GM21723 (cell line): ENCODE measurements around the gene PTPRN2.

Experiments
- ATAC-seq: cut with Tn5 transposase; IDR thresholded peaks from one replicate; pipeline ENCODE4 v1.9.1; 2021; ENCODE audit warnings: mild to moderate bottlenecking, moderate library complexity; ENCODE audit not compliant: unreplicated experiment

PTPRN2 gene

DNA sequence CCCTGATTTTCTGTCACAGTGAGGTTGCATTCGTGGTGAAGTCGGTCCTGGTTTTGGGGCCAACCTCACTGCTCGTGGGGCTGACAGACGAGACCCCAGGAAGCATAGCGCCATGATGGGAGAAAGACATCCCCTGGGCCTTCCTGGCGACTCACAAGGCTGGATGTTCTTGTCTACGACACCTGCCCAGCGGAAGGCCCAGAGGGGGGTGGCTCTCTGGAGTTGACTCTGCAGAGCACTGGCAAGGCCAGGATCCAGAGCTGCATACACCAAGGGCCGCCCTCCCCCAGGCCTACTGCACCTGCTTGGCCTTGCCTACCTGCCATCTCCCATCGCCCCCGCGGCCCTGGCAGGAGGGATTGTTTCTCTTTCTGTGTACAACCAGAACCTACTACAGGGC is 608.9 kb downstream of the PTPRN2 start:
- ATAC-seq, result no peak

GRCh38 chr7:157977717-157978496 is 609.7 kb downstream of the PTPRN2 start:
- no peak for ATAC-seq

- ATAC-seq, result no peak
Observed at GRCh38 chr7:157977306-157977705, 610.3 kb downstream of the PTPRN2 start.

- no peak for ATAC-seq
Observed at GRCh38 chr7:157976406-157976805, 611.2 kb downstream of the PTPRN2 start.

DNA sequence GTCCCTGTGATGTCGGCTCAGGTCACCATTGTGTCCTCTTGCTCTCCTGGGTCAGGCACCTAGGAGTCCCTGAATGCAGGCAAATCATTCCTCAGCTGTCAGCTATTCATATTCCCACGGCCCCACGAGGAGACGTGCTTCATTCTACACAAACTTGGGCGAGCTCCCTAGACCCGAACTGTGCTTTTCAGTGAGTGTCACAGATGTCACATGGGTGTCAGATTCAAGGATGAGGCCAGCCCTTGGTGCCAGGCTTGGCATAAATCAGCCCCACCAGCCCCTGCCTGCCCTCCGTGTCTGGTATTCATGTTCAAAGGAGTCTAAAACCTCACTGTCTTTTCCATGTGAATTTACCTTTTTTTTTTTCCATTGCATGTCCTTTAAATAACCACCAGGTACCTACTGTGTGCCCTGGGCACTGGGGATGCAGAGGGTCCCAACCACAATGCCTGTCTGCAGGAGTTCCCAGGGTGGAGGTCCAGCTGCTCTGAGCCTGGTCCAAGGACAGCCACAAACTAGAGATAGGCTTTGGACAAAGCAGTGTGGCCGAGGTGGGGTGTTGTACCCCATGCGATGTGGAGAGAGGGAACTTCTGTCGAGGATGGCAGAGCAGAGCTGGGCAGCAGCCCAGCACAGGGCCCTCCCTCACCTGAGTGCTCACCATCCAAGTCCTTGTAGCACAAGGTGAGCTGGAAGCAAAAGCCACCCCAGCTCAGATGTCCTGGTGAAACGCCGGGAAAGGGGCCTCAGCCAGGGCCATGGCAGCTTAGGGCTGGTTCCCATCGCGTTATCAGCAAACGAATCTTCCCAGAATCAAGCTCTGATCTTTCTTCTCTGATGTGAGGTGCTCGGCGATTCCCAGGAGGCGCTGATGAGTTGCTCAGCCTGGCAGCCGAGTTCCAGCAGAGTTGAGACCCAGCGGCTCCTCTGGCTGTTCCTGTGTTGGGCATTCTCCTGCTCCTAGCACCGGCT is 611.9 kb downstream of the PTPRN2 start:
- ATAC-seq, result no peak

DNA sequence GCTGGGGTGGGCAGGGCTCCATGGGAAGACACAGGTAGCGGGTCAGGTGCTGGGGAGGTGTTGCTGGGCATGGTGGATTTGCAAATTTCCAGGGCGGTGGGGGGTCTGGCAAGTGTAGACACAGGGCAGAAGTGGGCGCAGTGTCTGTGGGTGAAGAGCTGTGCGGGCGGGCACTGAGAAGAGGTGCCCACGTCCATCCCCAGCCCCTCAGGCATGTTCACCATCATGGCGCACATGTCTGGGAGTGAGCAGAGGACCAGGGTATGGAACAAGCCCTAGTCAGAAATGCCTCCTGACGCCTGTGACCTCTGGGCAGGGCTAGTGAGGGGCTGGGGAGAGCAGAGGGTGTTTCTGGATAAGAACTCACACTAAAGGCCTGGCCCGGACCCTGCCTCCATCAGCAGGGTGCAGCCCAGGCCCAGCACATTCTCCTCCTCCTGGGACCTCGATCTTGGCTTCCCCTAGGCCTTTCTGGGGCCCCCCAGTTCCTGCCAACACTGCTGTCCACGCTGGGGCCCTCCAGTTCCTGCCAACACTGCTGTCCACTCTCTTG is 612.9 kb downstream of the PTPRN2 start:
- no peak for ATAC-seq

GRCh38 chr7:157973971-157974677 is 613.5 kb downstream of the PTPRN2 start:
- ATAC-seq, result no peak

DNA sequence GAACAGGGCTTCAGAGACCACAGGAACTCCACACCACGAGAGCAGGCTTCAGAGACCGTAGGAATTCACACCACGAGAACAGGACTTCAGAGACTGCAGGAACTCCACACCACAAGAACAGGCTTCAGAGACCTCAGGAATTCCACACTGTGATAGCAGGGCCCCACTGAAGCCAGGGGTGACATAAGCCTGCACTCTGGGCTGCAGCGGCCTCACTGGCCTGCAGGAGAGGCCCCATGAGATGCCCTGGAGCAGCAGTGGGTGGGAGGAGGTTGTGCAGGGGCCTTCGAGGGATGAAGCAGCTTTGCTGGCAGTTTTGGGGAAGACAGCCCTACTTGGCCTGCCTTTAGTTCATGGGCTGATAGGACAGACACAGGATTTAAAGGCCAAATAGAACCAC is 614.7 kb downstream of the PTPRN2 start:
- ATAC-seq, result no peak

DNA sequence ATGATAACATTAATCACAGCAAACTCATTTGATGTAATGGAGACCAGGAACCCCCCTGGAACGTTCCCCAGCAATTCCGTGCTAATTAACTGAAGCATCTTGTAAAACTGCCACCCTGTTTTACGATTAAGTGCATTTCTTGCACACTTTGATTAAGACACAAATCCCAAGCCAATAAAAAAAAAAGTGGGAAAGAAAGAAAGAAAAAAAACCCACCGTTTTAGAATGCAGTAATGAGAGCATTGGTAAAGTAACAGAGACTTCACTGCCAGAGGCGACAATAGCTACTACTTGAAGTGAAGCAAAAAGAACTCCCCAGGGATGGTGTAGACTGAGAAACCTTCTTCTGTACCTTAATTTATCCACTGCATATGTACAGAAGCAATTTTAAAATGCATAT is 616.1 kb downstream of the PTPRN2 start:
- no peak for ATAC-seq

- ATAC-seq, result no peak
Observed at GRCh38 chr7:157970744-157971143, 616.9 kb downstream of the PTPRN2 start.

DNA sequence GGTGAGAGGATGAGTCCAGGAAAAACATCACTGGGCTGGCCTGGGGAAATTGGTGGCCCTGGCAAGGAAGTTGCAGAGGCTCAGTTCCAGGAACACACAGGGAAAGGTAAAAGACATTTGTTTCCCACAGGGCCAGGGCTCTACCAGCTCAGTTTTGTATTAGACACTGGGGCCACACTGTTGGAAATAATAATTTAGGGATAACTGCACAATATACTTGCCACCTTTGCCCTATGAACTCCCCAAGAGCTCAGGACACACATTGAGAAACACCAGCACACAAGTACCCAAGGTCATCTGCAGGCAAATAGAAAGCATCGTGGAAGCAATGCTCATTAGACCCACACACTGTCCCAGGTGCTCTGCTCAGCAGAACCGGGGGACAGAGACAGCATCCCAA is 617.6 kb downstream of the PTPRN2 start:
- ATAC-seq, result no peak

DNA sequence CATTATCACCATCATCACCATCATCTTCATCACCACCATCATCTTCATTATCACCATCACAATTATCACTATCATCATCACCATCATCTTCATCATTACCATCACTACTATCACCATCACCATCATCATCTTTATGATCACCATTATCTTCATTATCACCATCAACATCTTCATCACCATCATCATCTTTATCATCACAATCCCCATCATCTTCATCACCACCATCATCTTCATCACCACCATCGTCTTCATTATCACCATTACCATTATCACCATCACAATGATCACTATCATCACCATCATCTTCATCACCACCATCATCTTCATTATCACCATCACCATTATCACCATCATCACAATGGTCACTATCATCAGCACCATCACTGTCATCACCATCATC is 621.1 kb downstream of the PTPRN2 start:
- no peak for ATAC-seq

GRCh38 chr7:157964521-157964920 is 623.1 kb downstream of the PTPRN2 start:
- ATAC-seq, result no peak

DNA sequence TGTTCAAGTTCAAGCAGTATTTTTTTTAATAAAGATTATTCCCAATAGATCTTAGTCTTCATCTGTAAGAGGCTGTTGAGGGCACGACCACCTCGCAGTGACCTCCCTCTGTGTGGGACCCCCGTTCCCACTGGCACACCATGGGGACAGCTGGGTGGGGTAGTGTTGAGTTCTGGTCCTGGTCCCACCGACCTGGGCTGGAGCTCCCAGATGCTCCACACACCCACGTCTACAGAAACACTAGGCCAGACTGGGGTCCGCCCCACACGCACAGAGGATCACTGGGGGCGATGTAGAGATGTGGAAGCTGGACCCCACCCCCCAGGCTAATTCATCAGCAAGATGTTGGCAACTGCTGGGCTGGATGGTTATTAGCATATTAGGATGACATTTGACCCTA is 623.6 kb downstream of the PTPRN2 start:
- ATAC-seq, result no peak

- ATAC-seq, result no peak
Observed at GRCh38 chr7:157963526-157963925, 624.1 kb downstream of the PTPRN2 start.

GRCh38 chr7:157962458-157963306 is 624.9 kb downstream of the PTPRN2 start:
- ATAC-seq, result no peak

GRCh38 chr7:157961731-157962457 is 625.7 kb downstream of the PTPRN2 start:
- ATAC-seq, result no peak

- no peak for ATAC-seq
Observed at GRCh38 chr7:157955348-157955999, 632.1 kb downstream of the PTPRN2 start.

DNA sequence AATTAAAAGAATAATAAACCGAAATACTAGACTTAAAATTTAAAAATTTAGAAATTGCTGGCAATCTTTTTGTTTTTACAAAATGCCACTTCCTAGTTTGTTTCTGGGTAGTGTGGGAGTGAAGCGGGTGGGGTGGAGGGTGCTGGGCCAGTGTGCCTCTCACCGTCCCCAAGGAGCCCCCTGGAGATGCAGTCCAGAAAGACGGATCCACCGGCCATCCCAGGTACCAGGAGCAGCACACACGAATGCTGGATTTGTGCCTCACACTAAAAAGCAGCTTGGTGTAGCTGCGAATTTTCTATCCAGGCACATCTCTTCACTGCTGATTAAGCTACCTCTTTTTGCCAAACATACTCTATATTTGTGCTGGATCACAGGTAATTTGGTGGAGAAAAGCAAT is 632.7 kb downstream of the PTPRN2 start:
- ATAC-seq, result no peak
